Lower lobe of right lung (tissue), 2 donors: Measurements from ENCODE around the gene PPIL6. TPM values are rescaled to one million over a fixed set of nuclear protein-coding genes. Genes with fewer than 3 reads are reported as not detected.

Source experiments
- ATAC-seq, 2 donors: fragments of 200-7000 bp; cut with Tn5 transposase; one replicate each; pipeline ENCODE4 v1.9.1; 2020 to 2022; ENCODE audit warnings: mild to moderate bottlenecking in 2 of 2, moderate library complexity in 2 of 2
- DNase-seq: peaks from one replicate; pipeline ENCODE4 v3.0.0-alpha.2; 2020
- H3K27ac ChIP-seq: fragments of 200-600 bp; one replicate; pipeline ENCODE4 v1.8.0; 2022
- H3K27me3 ChIP-seq: fragments of 200-600 bp; one replicate; pipeline ENCODE4 v1.8.0; 2022; ENCODE audit warnings: low read depth
- H3K36me3 ChIP-seq: fragments of 200-600 bp; one replicate; pipeline ENCODE4 v1.8.0; 2022; ENCODE audit warnings: mild to moderate bottlenecking
- H3K4me1 ChIP-seq: fragments of 200-600 bp; one replicate; pipeline ENCODE4 v1.8.0; 2022
- H3K4me3 ChIP-seq: fragments of 200-600 bp; one replicate; pipeline ENCODE4 v1.8.0; 2022; ENCODE audit warnings: mild to moderate bottlenecking
- H3K9me3 ChIP-seq: fragments of 200-600 bp; one replicate; pipeline ENCODE4 v1.8.0; 2022
- CTCF ChIP-seq: fragments of 200-600 bp; IDR thresholded peaks from one replicate; pipeline ENCODE4 v1.8.0; 2022; ENCODE audit warnings: antibody characterized with exemption, mild to moderate bottlenecking
- intact Hi-C: fragments of 100-400 bp; cut with DNase I; formaldehyde crosslinking; loops from one replicate; pipeline ENCODE4 v1.11.0; 2022
- long read RNA-seq: library from polyadenylated mRNA; unstranded; transcript quantifications from one replicate; pipeline ENCODE4 v2.0.0, GENCODE V29; 2021
- total RNA-seq: library from RNA; stranded (reverse); fragmentation: NEBNext Ultra II Directional; extraction: Animal tissue kit (Norgen Biotek cat#: 25700); gene quantifications from one replicate; pipeline ENCODE4 v1.2.1, GENCODE V29; 2021
- donor health status: DM: no; HTN: yes; CAD: no; lungs with severe emphysema.

Gene PPIL6
- 10.6 TPM for total RNA-seq
- long read RNA-seq, full-length matches to known transcripts, result 8 of 12 reads
- long read RNA-seq, partial matches to known transcripts, result 0 of 12 reads
- long read RNA-seq, other reads (novel, unspliced or antisense), result 4 of 12 reads

GRCh38 chr6:109440331-109441068 lies at the start of gene PPIL6, which contains the start of gene SMPD2:
TSS of gene PPIL6 (minus strand) at chr6:109440628. CDS start at chr6:109440590, 38 bp downstream.
TSS of gene SMPD2 (plus strand) at chr6:109440724. CDS start at chr6:109441122, 398 bp downstream.
- no peaks in the 10 kb centered on the region for H3K27me3 ChIP-seq
- peaks cover 28% of the 10 kb centered on the region for H3K4me1 ChIP-seq
- ATAC-seq (peak; percentile 95 to 96), DNase-seq (peak; percentile 92)
- H3K4me3 ChIP-seq, result peak within 1 kb of the TSS; percentile 74
- TF ChIP-seq CTCF, result peak; percentile 31
- peak within 1 kb of the TSS; percentile 93 for H3K27ac ChIP-seq
- peaks cover 31% of the 10 kb centered on the region for H3K36me3 ChIP-seq
- no peaks in the 10 kb centered on the region for H3K9me3 ChIP-seq
- intact Hi-C loops, result no loop called here

- no peaks in the 10 kb centered on the region for H3K9me3 ChIP-seq
- no peaks in the 10 kb centered on the region for H3K36me3 ChIP-seq
- intact Hi-C loops, result no loop called here
- H3K27me3 ChIP-seq, result no peaks in the 10 kb centered on the region
- DNase-seq, result no peak
- peaks cover 5% of the 10 kb centered on the region for H3K4me1 ChIP-seq
- no peak for ATAC-seq
- H3K27ac ChIP-seq, result no peak overlapping the region
- H3K4me3 ChIP-seq, result no peak overlapping the region
- no peak for TF ChIP-seq CTCF
Observed at GRCh38 chr6:109488001-109488400, 47.6 kb upstream of the PPIL6 start.

- ATAC-seq (no peak), DNase-seq (no peak)
- Histone ChIP-seq H3K4me3 (no peak overlapping the region), H3K27me3 (no peaks in the 10 kb centered on the region), H3K9me3 (no peaks in the 10 kb centered on the region), H3K4me1 (peaks cover 19% of the 10 kb centered on the region), H3K36me3 (peaks cover 9% of the 10 kb centered on the region), H3K27ac (no peak overlapping the region)
- intact Hi-C loops, result no loop called here
- no peak for TF ChIP-seq CTCF
Observed at GRCh38 chr6:109486068-109486467, 45.6 kb upstream of the PPIL6 start.

- TF ChIP-seq CTCF, result no peak
- no peak for ATAC-seq
- DNase-seq, result no peak
Observed at GRCh38 chr6:109485266-109485935, 45.0 kb upstream of the PPIL6 start.

GRCh38 chr6:109484122-109484521 lies 43.7 kb upstream of the PPIL6 start:
- intact Hi-C loops, result no loop called here
- Histone ChIP-seq H3K4me3 (no peak overlapping the region), H3K36me3 (peaks cover 20% of the 10 kb centered on the region), H3K4me1 (peaks cover 38% of the 10 kb centered on the region), H3K9me3 (no peaks in the 10 kb centered on the region), H3K27me3 (no peaks in the 10 kb centered on the region), H3K27ac (peak overlapping the region; percentile 62)
- no peak for DNase-seq
- no peak for TF ChIP-seq CTCF
- ATAC-seq, result no peak

More at GRCh38 chr6:109485266-109485935, 45.0 kb upstream of the PPIL6 start:
- Histone ChIP-seq H3K27ac (no peak overlapping the region), H3K36me3 (peaks cover 15% of the 10 kb centered on the region), H3K9me3 (no peaks in the 10 kb centered on the region), H3K4me3 (no peak overlapping the region), H3K4me1 (peaks cover 25% of the 10 kb centered on the region), H3K27me3 (no peaks in the 10 kb centered on the region)
- intact Hi-C loops, result no loop called here
